HG02798 (cell line): ENCODE data around the gene DTNBP1.

Experiments
- ATAC-seq: cut with Tn5 transposase; IDR thresholded peaks from one replicate; pipeline ENCODE4 v1.9.1; 2021; ENCODE audit warnings: mild to moderate bottlenecking; ENCODE audit not compliant: unreplicated experiment, poor library complexity

Gene DTNBP1

DNA sequence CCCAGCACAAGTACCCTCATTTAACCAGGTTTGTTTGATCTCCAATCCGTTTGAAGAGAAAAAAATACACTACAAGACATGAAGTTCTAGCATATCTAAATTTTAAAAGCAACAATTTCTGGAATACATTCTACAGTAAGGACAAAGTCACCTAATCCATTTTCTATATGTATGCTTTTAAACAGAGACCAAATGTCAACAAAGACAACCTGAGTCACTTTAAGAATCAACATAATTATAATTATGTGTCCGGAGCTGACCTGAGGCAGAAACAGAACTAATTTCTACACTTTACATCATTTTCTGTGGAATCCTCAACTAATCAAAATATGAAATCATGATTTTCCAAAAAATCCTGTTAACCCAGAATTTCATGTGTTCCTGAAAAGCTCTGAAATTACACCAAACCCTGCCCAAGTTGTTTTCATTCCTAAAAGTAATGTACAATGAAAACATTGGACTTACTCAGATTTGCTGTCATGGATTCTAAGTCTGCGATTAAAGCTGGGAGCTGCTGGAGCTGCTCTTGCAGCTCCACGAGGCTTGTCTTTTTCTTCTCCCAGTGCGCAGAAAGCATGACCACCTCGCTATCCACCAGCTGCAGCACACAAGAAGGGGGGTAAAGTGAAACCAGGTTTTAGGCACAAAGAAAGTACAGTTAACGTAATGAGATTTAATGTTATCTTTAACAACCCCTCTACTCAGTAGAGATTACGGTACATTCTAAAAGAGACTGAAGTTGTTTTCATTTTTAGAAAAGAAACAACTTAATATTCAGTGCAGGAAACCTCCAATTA lies 35.8 kb downstream of the DTNBP1 start:
- no peak for ATAC-seq

DNA sequence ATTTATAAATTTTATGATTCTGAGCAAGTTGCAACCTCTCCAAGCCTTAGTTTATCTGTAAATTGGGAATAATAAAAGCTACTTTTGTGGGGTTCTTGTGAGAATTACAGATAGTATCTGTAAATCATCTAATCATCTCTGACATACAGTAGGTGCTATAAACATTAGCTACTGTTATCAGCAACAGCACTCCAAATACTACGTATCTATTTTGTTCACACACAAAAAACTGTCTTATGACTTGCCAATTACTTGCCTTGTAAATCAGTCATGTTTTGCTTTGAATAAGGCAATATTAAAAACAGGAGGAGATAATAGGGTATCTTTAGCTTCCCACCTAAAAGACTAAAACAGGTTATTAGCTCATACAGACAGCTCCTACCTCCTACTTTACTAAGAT lies 36.7 kb downstream of the DTNBP1 start:
- ATAC-seq, result no peak

DNA sequence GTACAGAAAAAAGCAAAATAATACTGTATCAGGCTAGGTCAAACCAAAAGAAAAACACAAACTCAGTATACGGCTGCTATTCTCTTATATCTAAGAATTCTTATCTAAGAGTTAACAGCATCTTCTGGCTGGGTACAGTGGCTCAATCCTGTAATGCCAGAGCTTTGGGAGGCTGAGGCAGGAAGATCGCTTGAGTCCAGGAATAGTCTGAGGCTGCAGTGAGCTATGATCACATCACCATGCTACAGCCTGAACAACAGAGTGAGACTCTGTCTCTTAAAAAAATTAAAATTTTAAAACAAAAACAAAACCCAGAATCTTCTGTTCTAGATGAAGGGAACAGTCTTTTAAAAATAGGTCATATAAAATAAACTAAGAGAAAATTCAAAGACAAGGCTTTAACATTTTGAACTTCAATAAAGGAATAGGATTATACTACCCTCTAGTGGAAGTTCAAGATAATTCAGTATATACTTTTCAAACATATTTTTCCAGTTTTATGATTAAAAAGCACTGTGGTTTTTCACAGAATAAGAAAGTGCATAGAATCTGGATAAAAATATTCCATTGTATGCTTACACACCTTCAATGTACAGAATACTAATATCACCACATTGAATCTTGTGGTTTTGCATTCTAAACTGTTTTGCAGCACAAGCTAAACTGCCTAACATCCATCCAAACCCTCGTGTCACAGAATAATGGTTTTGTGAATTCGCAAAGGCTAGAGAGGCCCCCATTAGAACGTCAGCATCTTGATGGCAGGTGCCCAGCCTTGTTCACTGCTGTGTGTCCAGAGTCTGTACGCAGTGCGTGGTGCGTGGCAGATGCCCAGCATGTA lies 39.3 kb downstream of the DTNBP1 start:
- ATAC-seq, result no peak

DNA sequence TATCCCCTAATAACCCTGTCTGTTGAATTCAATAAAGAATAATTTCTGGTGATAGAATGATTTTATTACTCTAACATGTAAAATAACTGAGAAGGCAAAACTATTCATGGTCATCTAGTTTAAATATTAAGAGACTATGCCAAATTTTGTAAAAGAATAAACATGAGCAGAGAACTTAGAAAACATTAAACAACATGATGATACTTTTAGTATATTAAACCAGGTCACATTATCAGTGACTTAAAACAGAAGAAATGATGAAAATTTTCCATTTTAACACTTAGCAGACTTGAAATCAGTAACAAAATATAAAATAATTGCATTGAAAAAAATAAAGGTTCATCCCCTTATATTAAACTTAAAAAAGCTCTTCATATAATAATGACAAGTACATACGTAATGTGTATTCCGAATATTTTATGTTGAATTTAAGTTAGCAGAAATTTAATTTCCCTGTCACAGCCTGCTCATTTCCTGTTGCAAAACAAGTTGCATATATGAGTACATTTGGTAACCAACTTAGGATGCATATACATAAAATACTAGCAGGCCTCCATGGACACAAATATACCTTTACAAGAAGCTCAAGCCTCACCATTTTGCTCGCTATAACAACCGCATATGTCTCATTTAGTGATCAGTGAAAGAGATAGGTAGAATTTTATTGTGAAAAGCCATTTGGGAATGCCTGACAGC lies 40.6 kb downstream of the DTNBP1 start:
- no peak for ATAC-seq

DNA sequence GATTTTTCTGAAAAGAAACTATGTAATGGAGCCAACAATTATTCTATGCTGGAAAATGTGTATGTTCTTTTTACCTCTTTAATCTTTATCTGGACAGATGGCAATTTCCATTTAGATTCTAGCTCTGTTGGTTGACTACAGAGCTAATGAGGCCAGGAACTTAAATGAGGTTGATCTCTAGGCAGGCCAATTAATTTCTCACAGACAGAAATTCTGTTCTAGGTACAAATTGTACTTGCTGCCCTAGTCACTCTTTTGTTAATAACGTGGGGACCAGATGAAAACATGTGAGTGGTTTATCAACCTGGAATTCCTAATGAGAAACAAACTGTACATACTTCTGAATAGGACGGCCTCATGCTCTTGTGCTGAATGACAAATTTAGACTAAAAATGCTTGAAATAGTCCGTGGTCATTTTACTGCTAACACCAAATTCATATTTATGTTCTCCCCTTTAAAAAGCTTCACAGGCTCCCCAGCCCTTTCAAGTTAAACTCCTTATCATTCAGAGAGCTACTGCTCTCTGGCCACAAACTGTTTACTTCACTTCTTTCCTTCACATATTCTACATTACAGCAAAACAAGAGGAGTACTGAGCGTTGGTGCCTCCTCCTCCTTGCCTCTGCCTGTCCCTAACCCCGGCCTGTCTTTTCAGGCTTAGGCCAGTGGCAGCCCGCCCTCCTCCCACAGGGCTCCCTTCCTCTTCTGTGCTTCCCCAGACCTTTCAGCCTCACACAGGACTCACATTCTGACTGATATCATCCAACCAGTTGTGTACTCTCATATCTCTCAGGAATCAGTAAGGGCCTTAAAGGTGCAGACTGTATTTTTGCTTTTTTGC lies 41.4 kb downstream of the DTNBP1 start:
- peak; percentile 94 for ATAC-seq

DNA sequence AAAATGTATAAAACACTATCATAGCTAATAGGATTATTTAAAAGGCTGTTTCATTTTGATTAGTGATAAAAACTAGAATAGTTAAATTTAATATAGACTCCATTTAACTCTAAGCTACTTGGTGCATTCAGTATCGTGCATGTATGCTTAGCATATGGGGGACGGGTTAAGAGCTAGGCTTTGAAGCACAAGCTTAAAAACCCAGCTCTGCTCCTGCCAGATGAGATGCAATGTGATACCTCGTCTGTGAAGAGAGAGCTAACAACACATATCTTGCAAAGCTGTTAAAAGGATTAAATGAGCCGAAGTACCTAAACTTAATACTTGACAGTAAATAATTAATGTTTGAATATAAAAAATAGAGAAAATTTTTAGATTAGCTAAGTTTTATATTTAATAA lies 42.2 kb downstream of the DTNBP1 start:
- no peak for ATAC-seq

DNA sequence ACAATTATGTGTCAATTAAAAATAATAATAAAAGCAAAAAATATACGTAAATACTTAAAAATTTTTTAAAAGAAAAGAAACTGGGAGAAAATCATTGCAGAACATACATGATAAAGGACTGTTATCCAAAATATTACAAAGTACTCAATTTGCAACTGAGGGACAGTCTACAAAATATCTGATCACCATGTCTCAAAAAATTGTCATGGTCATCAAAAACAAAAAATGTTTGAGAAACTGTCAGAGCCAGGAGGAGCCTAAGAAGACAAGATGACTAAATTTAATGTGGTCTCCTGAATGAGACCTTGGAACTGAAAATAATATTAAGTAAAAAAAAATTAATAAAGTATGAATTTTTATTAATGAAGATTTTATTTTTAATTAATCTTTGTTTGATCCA lies 43.5 kb downstream of the DTNBP1 start:
- ATAC-seq, result no peak

DNA sequence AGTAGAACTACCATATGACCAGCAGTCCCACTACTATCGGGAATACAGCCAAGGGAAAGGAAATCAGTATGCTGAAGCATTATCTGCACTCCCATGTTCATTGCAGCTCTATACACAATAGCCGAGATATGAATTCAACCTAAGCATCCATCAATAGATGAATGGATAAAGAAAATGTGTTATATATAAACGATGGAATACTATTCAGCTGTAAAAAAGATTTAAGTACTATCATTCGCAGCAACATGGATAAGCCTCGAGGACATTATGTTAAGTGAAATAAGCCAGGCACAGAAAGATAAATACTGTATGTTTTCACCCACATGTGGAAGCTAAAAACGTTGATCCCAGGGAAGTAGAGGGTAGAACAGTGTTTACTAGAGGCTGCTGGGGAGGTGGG lies 44.1 kb downstream of the DTNBP1 start:
- no peak for ATAC-seq

DNA sequence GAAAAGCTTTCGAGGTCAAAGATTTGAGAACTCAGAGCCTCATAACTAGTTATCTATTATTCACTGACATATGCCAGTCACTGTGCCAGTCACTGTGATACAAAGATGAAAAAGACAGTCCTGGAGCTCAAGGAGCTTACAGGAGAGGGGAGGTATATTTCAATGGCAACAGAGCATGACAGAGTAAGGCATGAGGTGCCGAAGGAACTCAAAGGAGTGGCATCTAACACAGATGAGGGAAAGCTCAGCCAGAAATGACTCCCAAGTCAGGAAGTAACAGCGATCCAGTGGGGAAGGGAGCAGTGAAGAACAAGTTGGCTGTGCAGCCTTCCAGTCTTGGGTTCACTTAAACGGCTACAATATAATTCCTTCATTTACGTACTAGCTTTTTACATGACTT lies 46.6 kb downstream of the DTNBP1 start:
- ATAC-seq, result no peak

DNA sequence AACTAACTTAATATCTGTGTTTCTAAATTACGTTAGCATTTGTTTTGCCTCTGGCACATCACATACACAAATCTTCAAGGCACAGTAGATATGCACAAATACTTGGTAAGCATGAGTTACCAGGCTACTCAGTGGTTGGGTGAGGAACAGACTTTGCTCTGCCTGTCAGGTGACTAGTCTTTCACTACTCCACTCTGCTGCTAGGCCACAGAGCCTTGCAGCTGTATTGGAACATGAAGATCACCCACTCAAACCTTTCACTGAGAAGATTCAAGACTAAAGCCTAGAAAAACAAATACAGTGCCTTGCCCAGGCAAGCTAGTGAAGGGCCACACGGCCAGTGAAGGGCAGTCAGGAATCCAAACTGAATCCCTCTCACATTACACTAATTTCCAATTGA lies 47.0 kb downstream of the DTNBP1 start:
- peak; percentile 87 for ATAC-seq

DNA sequence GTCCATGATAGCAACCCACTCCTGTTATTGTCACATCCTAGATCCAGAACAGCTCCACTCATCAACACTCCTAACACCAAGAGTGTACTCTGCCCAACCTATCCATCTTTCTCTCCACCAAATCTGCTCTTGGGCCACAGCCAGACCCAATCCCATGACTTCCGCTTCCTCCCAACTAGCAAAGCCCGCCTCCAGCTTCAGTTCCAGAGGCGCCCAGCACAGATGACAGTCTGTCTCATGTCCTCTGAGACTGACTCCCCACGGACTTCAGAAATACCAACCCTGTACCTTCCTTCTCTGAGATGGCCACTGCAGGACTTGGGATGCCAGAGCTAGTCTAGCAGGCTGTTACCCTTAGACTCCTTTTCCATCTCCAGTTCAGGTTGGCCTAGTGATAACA lies 48.6 kb downstream of the DTNBP1 start:
- no peak for ATAC-seq

DNA sequence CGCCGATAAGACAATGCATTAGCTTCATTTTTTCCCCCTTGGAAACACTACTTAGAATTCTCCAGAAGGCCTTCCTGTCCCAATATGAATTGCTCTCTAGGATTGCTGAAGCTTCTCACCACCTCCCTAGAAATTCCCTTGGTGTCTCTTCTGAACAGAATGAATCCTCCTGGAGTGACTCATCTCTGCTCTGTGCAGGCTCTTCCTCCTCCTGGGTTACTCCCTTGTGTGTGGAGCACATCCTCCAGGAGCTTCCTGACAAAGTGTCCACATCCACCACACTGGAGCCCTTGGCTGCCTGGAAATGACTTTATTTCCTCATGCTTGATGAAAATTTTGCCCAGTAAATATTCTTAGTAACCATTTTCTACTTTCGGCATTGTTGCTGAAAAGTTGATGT lies 54.4 kb downstream of the DTNBP1 start:
- ATAC-seq, result no peak

DNA sequence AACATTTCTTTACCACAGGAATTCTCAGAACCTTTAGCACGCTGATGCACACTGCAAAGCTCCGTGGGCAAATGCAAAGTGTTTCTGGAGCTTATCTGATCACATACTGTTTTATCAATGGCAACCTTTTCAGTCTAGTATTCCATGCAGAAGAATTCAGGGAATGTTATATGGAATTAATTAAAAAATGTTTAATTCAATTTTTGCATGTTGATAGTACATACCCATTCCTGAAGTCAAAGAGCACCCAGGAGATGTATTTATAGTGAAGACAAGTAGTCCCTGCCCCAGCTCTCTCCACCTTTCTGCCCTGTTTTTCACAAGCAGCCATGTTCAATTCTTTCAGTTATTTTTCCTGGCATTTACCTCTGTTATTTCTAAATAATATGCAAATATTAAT lies 55.2 kb downstream of the DTNBP1 start:
- ATAC-seq, result no peak

DNA sequence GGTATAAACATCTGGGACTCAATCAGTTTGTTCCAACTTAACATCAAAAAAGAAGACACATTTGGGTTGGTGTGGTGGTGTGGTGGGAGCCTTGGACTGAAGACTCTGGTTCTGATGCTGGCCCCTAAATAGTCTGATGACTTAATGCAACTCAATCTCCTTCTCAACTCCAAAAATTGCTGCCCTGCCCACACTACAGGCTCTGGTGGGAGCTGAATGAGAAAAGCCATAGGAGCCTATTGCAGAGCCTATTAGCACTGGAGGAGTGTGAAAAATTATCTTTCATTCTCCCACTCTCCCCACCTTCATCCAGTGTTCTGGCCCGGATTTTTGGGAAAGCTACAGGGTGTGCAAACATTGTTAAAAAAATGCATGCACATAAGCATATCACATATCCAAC lies 56.5 kb downstream of the DTNBP1 start:
- ATAC-seq, result no peak

DNA sequence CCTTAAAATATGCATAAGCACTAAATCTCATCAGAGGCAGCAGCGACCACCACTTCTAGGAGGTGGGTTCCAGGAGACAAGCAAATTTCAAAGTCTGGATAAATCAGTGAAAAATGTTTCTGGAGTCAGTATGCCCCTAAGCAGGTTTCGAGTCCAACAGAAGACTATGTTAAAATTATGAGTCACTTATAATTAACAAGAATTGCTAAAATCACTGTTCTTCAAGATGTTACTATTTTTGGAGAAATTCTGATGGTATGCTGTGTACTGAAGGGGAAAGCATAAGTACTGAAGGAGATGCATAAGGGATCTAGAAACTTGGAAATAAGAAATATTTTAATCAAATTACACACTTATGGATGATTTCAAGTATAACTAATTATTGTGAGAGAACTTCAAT lies 58.0 kb downstream of the DTNBP1 start:
- ATAC-seq, result no peak

DNA sequence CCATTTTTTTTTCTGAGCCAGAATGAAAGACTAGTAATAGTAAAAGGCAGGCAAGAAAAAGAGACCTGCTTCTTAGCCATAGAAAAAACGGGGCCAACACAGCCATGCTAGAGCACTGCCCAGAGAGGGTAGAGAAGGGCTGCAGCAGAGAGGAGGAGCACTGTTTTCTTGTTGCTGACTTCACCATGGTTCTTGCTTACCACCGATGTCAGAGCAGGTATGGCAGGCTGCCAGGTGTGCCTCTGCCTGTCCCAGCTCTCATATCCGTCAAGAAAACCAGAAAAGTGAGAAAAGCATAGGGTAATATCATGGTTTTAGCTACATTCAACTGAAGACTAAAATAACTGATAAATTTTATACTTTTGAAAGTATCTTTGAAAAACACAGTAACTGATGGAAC lies 60.7 kb downstream of the DTNBP1 start:
- no peak for ATAC-seq

DNA sequence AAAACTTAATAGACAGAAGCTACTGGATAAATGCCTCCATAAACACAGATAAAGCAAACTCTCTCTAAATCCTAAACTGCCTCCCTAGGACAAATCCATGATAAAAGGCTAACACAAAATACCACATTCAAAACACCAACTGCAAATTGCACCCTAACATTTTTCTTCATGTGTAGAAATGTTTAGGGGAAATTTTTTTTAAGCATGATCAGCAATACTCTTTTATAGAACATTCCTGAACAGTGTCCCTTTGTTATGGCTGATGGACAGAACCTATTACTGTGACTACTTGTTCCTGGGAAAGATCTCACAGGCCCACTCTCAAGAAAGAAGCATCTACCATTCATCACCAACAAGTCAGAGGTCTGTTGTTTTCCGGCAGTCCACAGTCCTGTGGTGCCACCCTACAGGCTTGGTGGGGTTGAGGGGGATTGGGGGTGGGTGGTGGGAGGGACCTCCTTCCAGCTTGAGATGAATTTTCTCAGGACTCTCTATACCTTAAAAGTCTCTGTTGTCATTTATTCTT lies 64.5 kb downstream of the DTNBP1 start:
- ATAC-seq, result no peak

DNA sequence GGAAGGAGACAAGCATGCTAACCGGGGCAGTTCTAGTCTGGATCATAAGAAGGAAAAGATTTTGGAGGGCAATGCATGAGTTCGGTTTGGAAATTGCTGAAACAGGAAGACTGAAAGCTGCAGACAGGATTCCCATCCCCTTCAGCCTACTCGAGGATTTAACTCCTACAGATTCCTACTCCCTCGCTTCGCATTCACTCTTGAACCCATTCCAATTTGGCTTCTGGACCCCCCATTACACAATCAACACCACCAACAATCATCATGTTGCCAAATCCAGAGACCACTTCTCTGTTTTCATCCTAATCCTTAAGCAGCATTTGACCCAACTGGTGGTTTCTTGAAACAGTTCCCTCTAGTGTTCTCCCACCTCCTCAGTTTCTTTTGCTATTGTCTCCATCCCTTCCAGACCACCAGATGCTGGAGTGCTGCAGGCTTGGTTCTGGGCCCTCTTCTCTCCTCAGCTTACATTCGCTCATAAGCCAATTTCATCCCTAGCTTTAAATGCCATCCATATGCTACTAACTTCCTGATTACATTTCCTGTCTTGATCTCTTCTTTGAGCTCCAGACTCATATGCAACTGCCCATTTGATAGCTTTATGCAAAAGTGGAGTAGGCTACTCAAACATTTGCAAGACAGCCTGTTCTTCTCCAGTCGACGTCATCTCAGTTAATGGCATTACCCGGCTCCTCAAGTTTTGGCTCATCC lies 66.5 kb downstream of the DTNBP1 start:
- no peak for ATAC-seq

DNA sequence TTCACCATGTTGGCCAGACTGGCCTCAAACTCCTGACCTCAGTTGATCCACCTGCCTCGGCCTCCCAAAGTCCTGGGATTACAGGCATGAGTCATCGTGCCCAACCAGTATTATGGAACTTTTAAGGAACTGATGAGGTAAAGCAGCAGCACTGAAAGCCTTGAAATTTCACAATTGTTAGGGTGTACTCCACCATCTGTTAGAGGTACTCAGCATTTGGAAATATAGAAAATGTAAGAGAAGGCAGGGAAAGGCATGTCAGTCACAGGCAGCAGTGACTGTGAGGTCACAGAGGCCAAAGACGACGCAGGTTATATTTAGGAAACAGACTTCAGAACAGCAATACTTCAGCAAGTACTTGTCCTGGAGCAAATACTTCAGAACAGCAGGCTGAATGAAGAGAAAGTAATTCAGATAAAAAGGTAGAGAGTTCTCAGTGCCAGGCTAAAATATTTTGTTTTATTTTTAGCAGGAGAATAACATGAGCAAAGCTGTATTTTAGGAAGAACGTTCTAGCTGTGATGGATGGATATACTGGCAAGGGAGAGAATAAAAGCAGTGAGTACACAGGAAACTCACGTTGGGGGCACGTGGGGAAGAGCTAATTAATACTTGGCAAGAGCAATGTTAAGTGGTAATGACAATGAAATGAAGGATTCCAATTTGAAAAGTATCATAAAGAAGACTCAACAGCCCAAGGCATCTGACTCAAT lies 67.2 kb downstream of the DTNBP1 start:
- ATAC-seq, result no peak
